PC-3 (cell line): ENCODE measurements around the gene MB. TPM values are rescaled to one million over a fixed set of nuclear protein-coding genes. Genes with fewer than 3 reads are reported as not detected.
A peak's percentile ranks its signal among the peaks of the same experiment; 100 is the strongest.

Source experiments
- ATAC-seq: fragments of 200-7000 bp; cut with Tn5 transposase; 2 replicates; pipeline ENCODE4 v1.9.1; 2020; ENCODE audit warnings: mild to moderate bottlenecking, moderate library complexity
- BruUV-seq: library from RNA; stranded (reverse); fragments of 400-500 nt; replicated peaks from 2 replicates; lab custom pipeline; 2021; lab: Mats Ljungman, UMichigan
- CTCF ChIA-PET: fragments of 300-600 bp; sonication (Branson Sonifier 250); formaldehyde crosslinking; loops from one replicate; lab custom pipeline; 2022; ENCODE audit warnings: antibody characterized with exemption; lab: Charles Lee
- POLR2A ChIA-PET: fragments of 300-600 bp; sonication (Branson Sonifier 250); formaldehyde crosslinking; loops from one replicate; lab custom pipeline; 2022; ENCODE audit warnings: antibody characterized with exemption; ENCODE audit not compliant: unreplicated experiment; lab: Charles Lee
- DNase-seq: peaks from one replicate; pipeline ENCODE4 v3.0.0-alpha.2; 2015
- H2AFZ ChIP-seq: fragments of 300-600 bp; sonication (generic); 2 replicates; pipeline ENCODE4 v1.6.0; 2016; ENCODE audit warnings: antibody characterized with exemption, low read length
- H3F3A ChIP-seq: fragments of 300-600 bp; sonication (generic); one replicate; pipeline ENCODE4 v1.6.0; 2017; ENCODE audit warnings: antibody characterized with exemption, low read length, control low read depth, mild to moderate bottlenecking; ENCODE audit not compliant: unreplicated experiment
- H3K27ac ChIP-seq: fragments of 300-600 bp; sonication (generic); 2 replicates; pipeline ENCODE4 v1.5.1; 2016; ENCODE audit warnings: mild to moderate bottlenecking, low read length
- H3K27me3 ChIP-seq: fragments of 300-600 bp; sonication (generic); 2 replicates; pipeline ENCODE4 v1.6.1; 2016; ENCODE audit warnings: low read length, mixed read lengths
- H3K36me3 ChIP-seq: fragments of 300-600 bp; sonication (generic); 2 replicates; pipeline ENCODE4 v1.6.1; 2016; ENCODE audit warnings: low read depth, mixed run types, low read length, mixed read lengths
- H3K4me1 ChIP-seq: fragments of 300-600 bp; sonication (generic); 2 replicates; pipeline ENCODE4 v1.5.1; 2016; ENCODE audit warnings: low read length; ENCODE audit not compliant: insufficient read depth
- H3K4me2 ChIP-seq: fragments of 300-600 bp; sonication (generic); 2 replicates; pipeline ENCODE4 v1.6.0; 2016; ENCODE audit warnings: low read length
- H3K4me3 ChIP-seq: fragments of 300-600 bp; sonication (generic); 2 replicates; pipeline ENCODE4 v1.5.1; 2016; ENCODE audit warnings: mild to moderate bottlenecking, low read length, mixed read lengths
- H3K79me2 ChIP-seq: fragments of 300-600 bp; sonication (generic); 2 replicates; pipeline ENCODE4 v1.6.1; 2017; ENCODE audit warnings: low read length, mixed read lengths
- H3K9ac ChIP-seq: fragments of 300-600 bp; sonication (generic); 2 replicates; pipeline ENCODE4 v1.6.0; 2016; ENCODE audit warnings: mild to moderate bottlenecking, low read length
- H3K9me2 ChIP-seq: fragments of 300-600 bp; sonication (generic); replicated peaks from 2 replicates; pipeline ENCODE4 v1.6.1; 2016; ENCODE audit warnings: mixed run types, low read length, mixed read lengths
- H3K9me3 ChIP-seq: fragments of 300-600 bp; sonication (generic); 2 replicates; pipeline ENCODE4 v1.6.1; 2016; ENCODE audit warnings: low read length, mixed read lengths
- H4K20me1 ChIP-seq: fragments of 300-600 bp; sonication (generic); 2 replicates; pipeline ENCODE4 v1.6.1; 2016; ENCODE audit warnings: low read length, mixed read lengths
- EZH2 ChIP-seq: fragments of 300-600 bp; sonication (generic); IDR thresholded peaks from one replicate; pipeline ENCODE4 v1.6.1; 2017; ENCODE audit warnings: antibody characterized with exemption, mild to moderate bottlenecking, low read length; ENCODE audit not compliant: unreplicated experiment
- EZH2phosphoT487 ChIP-seq: fragments of 300-600 bp; sonication (generic); IDR thresholded peaks from 2 replicates; pipeline ENCODE4 v1.6.1; 2018; ENCODE audit warnings: mild to moderate bottlenecking, antibody characterized with exemption, low read length, borderline replicate concordance
- intact Hi-C: fragments of 100-400 bp; cut with micrococcal nuclease; formaldehyde crosslinking; loops from 2 replicates; pipeline ENCODE4 v1.9.0; 2023
- total RNA-seq: library from RNA; depleted of rRNA; stranded (reverse); fragments of >200 nt; gene quantifications from 2 replicates; pipeline ENCODE4 v1.2.3, GENCODE V29; 2014
- TF ChIP-seq, protein P1 (sequence below): fragments of 300-600 bp; sonication (generic); conservative IDR thresholded peaks from 2 replicates; pipeline ENCODE4 v1.5.1; 2017; ENCODE audit warnings: antibody characterized with exemption, low read depth, mild to moderate bottlenecking, low read length

Gene MB
- total RNA-seq, 1 experiment from 2014 or later = 14.6 TPM

DNA sequence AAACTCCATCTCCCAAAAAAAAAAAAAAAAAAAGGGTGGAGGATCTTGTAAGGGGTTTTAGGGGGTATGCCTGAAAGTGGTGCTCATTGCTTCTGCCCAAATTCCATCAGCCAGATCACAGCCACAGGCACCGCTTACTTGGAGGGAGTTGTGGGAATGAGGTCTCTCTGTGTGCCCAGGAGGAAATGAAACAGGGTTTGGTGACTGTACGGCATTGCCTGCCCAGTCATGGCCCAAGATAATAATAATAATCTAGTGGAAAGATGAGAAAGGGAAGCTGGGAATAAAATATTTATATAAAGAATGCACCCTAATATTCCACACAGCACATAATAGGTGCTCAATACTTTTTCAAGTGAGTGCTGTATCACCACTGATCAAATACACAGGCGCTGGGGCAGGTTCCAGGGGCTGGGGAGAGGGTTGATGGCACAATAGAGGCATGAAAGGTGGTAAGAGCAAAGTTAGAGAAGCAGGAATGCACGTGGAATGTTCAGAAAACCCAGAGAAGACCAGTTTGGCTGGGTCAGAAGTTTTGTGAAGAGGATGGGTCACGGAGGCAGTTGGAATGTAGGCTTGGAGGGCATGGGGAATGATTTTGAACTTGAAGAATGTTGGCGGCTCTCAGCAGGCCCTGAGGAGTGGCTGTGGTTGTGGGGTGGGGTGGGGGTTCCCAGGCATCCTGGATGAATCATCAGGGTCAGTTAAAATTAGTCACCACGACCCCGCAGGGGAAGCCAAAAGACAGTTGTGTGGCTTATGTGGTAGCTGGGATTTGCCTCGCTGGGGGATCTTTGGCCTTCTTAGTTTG, 12.5 kb upstream of the MB start:
- Histone ChIP-seq H3K27ac (peak overlapping the region; percentile 98), H3K9me3 (no peaks in the 10 kb centered on the region), H3K36me3 (no peaks in the 10 kb centered on the region), H3K4me2 (peak overlapping the region; percentile 53), H3K27me3 (no peaks in the 10 kb centered on the region), H3K9me2 (no peaks in the 10 kb centered on the region), H3K4me3 (peak overlapping the region; percentile 18; the same call in 1 of the 2 replicates), H3K4me1 (peaks cover 27% of the 10 kb centered on the region), H3F3A (no peaks in the 10 kb centered on the region), H2AFZ (no peak overlapping the region), H3K9ac (peak overlapping the region; percentile 72), H4K20me1 (no peaks in the 10 kb centered on the region), H3K79me2 (no peaks in the 10 kb centered on the region)
- POLR2A ChIA-PET = interaction anchor here (0.6 kb wide), 1 partner anchor 206 kb away, joined by 3 read pairs; no protein-coding TSS in a partner anchor
- DNase-seq (peak; percentile 97), ATAC-seq (peak; percentile 61)
- no peak for TF ChIP-seq EZH2phosphoT487
- no peak for TF ChIP-seq EZH2
- TF ChIP-seq, protein P1, sequence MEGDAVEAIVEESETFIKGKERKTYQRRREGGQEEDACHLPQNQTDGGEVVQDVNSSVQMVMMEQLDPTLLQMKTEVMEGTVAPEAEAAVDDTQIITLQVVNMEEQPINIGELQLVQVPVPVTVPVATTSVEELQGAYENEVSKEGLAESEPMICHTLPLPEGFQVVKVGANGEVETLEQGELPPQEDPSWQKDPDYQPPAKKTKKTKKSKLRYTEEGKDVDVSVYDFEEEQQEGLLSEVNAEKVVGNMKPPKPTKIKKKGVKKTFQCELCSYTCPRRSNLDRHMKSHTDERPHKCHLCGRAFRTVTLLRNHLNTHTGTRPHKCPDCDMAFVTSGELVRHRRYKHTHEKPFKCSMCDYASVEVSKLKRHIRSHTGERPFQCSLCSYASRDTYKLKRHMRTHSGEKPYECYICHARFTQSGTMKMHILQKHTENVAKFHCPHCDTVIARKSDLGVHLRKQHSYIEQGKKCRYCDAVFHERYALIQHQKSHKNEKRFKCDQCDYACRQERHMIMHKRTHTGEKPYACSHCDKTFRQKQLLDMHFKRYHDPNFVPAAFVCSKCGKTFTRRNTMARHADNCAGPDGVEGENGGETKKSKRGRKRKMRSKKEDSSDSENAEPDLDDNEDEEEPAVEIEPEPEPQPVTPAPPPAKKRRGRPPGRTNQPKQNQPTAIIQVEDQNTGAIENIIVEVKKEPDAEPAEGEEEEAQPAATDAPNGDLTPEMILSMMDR = no peak
- intact Hi-C loops = loop anchor here (1.0 to 5.0 kb wide), 3 partner anchors 113 to 207 kb away; no protein-coding TSS in a partner anchor
- TSS peak; percentile 67 for BruUV-seq
- CTCF ChIA-PET = interaction anchor here (0.6 to 1.1 kb wide), 4 partner anchors 278 to 498 kb away, joined by 3 to 14 read pairs (median 6); no protein-coding TSS in a partner anchor

GRCh38 chr22:35628732-35629131, 11.6 kb upstream of the MB start:
- POLR2A ChIA-PET = no interaction called here
- DNase-seq (no peak), ATAC-seq (no peak)
- no TSS peak for BruUV-seq
- H3K36me3 ChIP-seq = no peaks in the 10 kb centered on the region
- H3K4me1 ChIP-seq = peaks cover 27% of the 10 kb centered on the region
- H3K27me3 ChIP-seq = no peaks in the 10 kb centered on the region
- H3K27ac ChIP-seq = peak overlapping the region; percentile 98
- H4K20me1 ChIP-seq = no peaks in the 10 kb centered on the region
- no peak overlapping the region for H2AFZ ChIP-seq
- intact Hi-C loops = loop anchor here (5.0 kb wide), 2 partner anchors 114 to 154 kb away; no protein-coding TSS in a partner anchor
- H3F3A ChIP-seq = no peaks in the 10 kb centered on the region
- TF ChIP-seq, protein P1 = no peak
- TF ChIP-seq EZH2 (no peak), EZH2phosphoT487 (no peak)
- H3K4me2 ChIP-seq = peak overlapping the region; percentile 53; the same call in 1 of the 2 replicates
- no peak overlapping the region for H3K4me3 ChIP-seq
- H3K79me2 ChIP-seq = no peaks in the 10 kb centered on the region
- CTCF ChIA-PET = interaction anchor here (0.8 kb wide), 1 partner anchor 211 kb away, joined by 10 read pairs; no protein-coding TSS in a partner anchor
- no peaks in the 10 kb centered on the region for H3K9me2 ChIP-seq
- H3K9ac ChIP-seq = peak overlapping the region; percentile 72
- no peaks in the 10 kb centered on the region for H3K9me3 ChIP-seq
